ENCODE measurements around the gene AOPEP. TPM values are rescaled to one million over a fixed set of nuclear protein-coding genes. Genes with fewer than 3 reads are reported as not detected.
A peak's percentile ranks its signal among the peaks of the same experiment; 100 is the strongest.

AOPEP gene
- total RNA-seq, 4 donors from 2014 or later = 80.7 to 428 (median 126) TPM

DNA sequence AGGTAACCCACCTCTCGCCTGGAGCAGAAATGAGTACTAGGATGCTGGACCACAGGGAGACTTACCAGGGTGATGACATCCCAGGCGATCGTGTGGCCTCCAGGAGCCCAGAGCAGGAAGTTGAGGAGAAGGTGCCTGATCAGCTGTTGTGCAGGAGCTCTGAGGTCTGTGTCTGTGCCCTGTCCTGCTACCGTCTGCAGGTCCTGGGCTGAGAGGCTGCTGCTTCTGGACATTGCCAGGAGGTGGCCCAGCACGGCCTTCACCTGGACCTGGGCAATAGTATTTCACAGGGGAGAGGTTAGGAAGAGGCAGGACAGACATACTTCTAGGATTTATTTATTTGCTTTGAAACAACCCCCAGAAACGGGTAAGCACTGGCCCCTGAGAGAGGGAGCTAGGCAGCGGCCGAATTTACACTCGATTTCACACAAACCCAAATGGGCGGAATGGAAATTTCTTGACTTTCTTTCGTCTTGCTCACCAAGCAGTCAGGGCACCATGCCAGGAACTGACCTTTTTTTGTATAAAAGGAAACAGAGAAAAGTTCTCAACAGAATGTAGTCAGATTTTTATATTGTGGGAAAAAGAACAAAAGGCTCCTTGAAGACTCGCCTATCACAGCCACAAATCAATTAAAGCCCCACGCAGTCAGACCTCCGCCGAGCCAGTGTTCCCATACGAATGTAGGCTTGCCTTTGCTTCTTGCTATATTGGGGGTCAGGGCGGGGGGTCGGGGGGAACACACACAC lies 380.7 kb downstream of the AOPEP start:
- peak overlapping the region; percentile 59 to 72 for H3K27ac ChIP-seq
- intact Hi-C loops (cut with DNase I; ENCODE audit: low total_unique reads) = no loop called here
- peak; percentile 59 to 81 for DNase-seq

DNA sequence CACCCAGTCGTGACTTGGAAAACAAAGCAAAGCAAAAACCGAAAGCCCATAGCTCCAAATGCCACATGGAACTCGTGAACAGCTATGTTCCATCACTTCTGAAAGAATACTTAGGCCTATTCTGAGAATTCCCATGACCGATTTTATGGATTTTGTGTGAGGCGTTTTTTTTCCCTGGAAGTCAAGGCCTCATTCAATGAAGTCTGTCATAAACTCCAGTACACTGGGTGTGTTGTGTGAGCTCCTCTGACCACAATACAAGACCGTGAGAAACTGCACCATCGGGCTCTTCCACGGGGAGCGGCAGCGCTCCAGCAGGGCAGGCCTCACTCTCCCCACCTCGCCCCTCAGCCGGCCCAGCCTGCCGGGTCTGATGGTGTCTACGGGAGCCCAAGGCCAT lies 381.5 kb downstream of the AOPEP start:
- H3K9me3 ChIP-seq = no peaks in the 10 kb centered on the region
- peaks cover 0 to 7% of the 10 kb centered on the region in 2 donors for H3K4me1 ChIP-seq
- intact Hi-C loops (cut with DNase I; ENCODE audit: low total_unique reads) = no loop called here
- H3K4me3 ChIP-seq = no peak overlapping the region
- H3K27ac ChIP-seq = peak overlapping the region; percentile 59 to 72
- DNase-seq = no peak
- no peaks in the 10 kb centered on the region for H3K36me3 ChIP-seq
- H3K27me3 ChIP-seq = no peaks in the 10 kb centered on the region
- no peak for TF ChIP-seq POLR2A (IDR thresholded peaks at IDR 0.05)
- TF ChIP-seq CTCF (IDR thresholded peaks at IDR 0.05) = no peak

More for the DNA sequence above, 380.7 kb downstream of the AOPEP start:
- Histone ChIP-seq H3K4me3 (no peak overlapping the region), H3K36me3 (no peaks in the 10 kb centered on the region), H3K4me1 (peaks cover 0 to 7% of the 10 kb centered on the region in 2 donors), H3K27me3 (no peaks in the 10 kb centered on the region), H3K9me3 (no peaks in the 10 kb centered on the region)
- TF ChIP-seq CTCF (IDR thresholded peaks at IDR 0.05) = no peak
- TF ChIP-seq POLR2A (IDR thresholded peaks at IDR 0.05) = no peak

- H3K27ac ChIP-seq = no peak overlapping the region
- H3K27me3 ChIP-seq = no peaks in the 10 kb centered on the region
- H3K4me3 ChIP-seq = no peak overlapping the region
- H3K36me3 ChIP-seq = no peaks in the 10 kb centered on the region
- DNase-seq = no peak
- H3K4me1 ChIP-seq = peaks cover 0 to 7% of the 10 kb centered on the region in 2 donors
- intact Hi-C loops (cut with DNase I; ENCODE audit: low total_unique reads) = no loop called here
- H3K9me3 ChIP-seq = no peaks in the 10 kb centered on the region
- TF ChIP-seq CTCF (IDR thresholded peaks at IDR 0.05) (no peak), POLR2A (IDR thresholded peaks at IDR 0.05) (no peak)
Measured at GRCh38 chr9:95108777-95109176, 382.3 kb downstream of the AOPEP start.

DNA sequence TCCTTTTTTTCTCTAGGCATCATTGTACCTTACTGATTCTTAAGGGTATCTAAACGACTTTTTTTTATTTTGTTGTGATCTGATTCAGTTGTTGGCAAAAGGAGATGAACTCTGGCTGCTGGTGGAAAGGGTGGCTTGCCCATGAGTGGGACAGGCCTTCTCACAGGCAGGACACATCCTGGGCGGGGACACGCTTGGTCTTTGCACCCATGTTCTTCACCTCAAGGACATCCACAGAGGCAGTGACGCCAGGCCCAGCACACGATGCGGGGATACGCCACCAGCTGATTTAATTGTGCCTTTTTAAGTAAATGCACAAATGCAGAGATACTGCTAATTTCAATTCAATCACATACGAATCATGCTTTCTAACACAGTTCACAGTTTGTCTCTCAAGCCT lies 383.0 kb downstream of the AOPEP start:
- no peak for DNase-seq
- Histone ChIP-seq H3K27ac (no peak overlapping the region), H3K36me3 (no peaks in the 10 kb centered on the region), H3K9me3 (no peaks in the 10 kb centered on the region), H3K4me1 (peaks cover 0 to 7% of the 10 kb centered on the region in 2 donors), H3K27me3 (no peaks in the 10 kb centered on the region), H3K4me3 (no peak overlapping the region)
- intact Hi-C loops (cut with DNase I; ENCODE audit: low total_unique reads) = no loop called here
- no peak for TF ChIP-seq CTCF (IDR thresholded peaks at IDR 0.05)
- TF ChIP-seq POLR2A (IDR thresholded peaks at IDR 0.05) = no peak

- peaks cover 0 to 7% of the 10 kb centered on the region in 2 donors for H3K4me1 ChIP-seq
- H3K36me3 ChIP-seq = no peaks in the 10 kb centered on the region
- DNase-seq = no peak
- intact Hi-C loops (cut with DNase I; ENCODE audit: low total_unique reads) = loop anchor here (5.0 kb wide), 1 partner anchor 324 kb away; no protein-coding TSS in a partner anchor
- no peak for TF ChIP-seq CTCF (IDR thresholded peaks at IDR 0.05)
- TF ChIP-seq POLR2A (IDR thresholded peaks at IDR 0.05) = no peak
- H3K4me3 ChIP-seq = no peak overlapping the region
- no peaks in the 10 kb centered on the region for H3K9me3 ChIP-seq
- H3K27ac ChIP-seq = no peak overlapping the region
- no peaks in the 10 kb centered on the region for H3K27me3 ChIP-seq
Measured at GRCh38 chr9:95110921-95111525, 384.5 kb downstream of the AOPEP start.

All from uterus (tissue), 4 donors.